Right forelimb (tissue), 1 donor: ENCODE data around the gene THBS3.
"Not testable (repeated sequence)": the region's sequence is repeated elsewhere in the genome, so short reads cannot be mapped to it uniquely, and the experiment has no call there.

ENCODE experiments used
- DNase-seq: peaks from one replicate; pipeline ENCODE4 v3.0.0-alpha.2; 2018

Gene THBS3

GRCh38 chr1:155207806-155208540, at the start of gene THBS3:
THBS3 (minus strand) TSS chr1:155207897; CDS start chr1:155207876, 21 bp downstream.
- peak; percentile 85 for DNase-seq

GRCh38 chr1:155256058-155256852, 48.6 kb upstream of the THBS3 start:
- no peak for DNase-seq

- peak; percentile 94 for DNase-seq
These were observed 47.7 kb upstream of the THBS3 start, which contains the start of gene ENTREP3 for GRCh38 chr1:155255243-155256007. ENTREP3 (minus strand) TSS chr1:155255483; CDS start chr1:155254877, 606 bp downstream.

- DNase-seq, result peak; percentile 63
These were observed 47.1 kb upstream of the THBS3 start for GRCh38 chr1:155254714-155255242.

GRCh38 chr1:155254228-155254713, 46.6 kb upstream of the THBS3 start:
- no peak for DNase-seq

GRCh38 chr1:155253797-155254196, 46.1 kb upstream of the THBS3 start:
- no peak for DNase-seq

GRCh38 chr1:155253208-155253607, 45.5 kb upstream of the THBS3 start:
- DNase-seq, result no peak

- DNase-seq, result no peak
These were observed 43.9 kb upstream of the THBS3 start for GRCh38 chr1:155251566-155251965.

GRCh38 chr1:155250633-155251449, 43.1 kb upstream of the THBS3 start:
- peak; percentile 93 for DNase-seq

GRCh38 chr1:155250246-155250632, 42.5 kb upstream of the THBS3 start:
- no peak for DNase-seq

GRCh38 chr1:155247667-155248553, 40.2 kb upstream of the THBS3 start:
- DNase-seq, result no peak

GRCh38 chr1:155246796-155247195, 39.1 kb upstream of the THBS3 start:
- DNase-seq, result not testable (repeated sequence)

- DNase-seq, result no peak
These were observed 37.4 kb upstream of the THBS3 start for GRCh38 chr1:155245163-155245524.

- DNase-seq, result peak; percentile 99
These were observed 36.9 kb upstream of the THBS3 start for GRCh38 chr1:155244368-155245162.

GRCh38 chr1:155242805-155243358, 35.2 kb upstream of the THBS3 start:
- DNase-seq, result no peak

GRCh38 chr1:155241841-155242264, 34.2 kb upstream of the THBS3 start:
- DNase-seq, result no peak

GRCh38 chr1:155241069-155241679, 33.5 kb upstream of the THBS3 start:
- peak; percentile 79 for DNase-seq

GRCh38 chr1:155236451-155236850, 28.8 kb upstream of the THBS3 start:
- no peak for DNase-seq

- not testable (repeated sequence) for DNase-seq
These were observed 27.7 kb upstream of the THBS3 start for GRCh38 chr1:155235375-155235774.
